ENCODE data around the gene THSD4. TPM values are rescaled to one million over a fixed set of nuclear protein-coding genes. Genes with fewer than 3 reads are reported as not detected.

The THSD4 gene
- total and polyA plus RNA-seq, 2 of the 4 experiments (the other 2 are of a cell fraction): 25.5 to 31.1 TPM

DNA sequence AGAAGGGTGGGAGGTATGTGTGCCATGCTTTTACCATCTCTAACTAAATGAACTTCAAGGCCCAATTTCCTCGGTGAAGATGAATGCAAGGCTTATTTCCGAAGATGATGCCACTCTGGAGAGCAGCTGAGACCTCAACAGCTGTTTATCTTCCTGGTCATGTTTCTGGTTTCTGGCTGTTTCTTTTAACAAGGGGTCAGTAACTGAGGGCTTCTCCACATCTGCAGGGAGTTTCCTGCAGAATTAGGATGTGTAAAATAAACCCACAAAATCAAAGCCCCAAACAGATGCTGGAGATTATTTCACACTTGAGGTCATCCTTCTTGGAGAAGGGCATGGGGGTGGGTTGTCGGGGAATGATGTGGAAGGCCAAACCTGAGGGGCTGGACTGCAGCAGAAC is 220.3 kb downstream of the THSD4 start:
- Histone ChIP-seq H2AFZ (replicated peaks; ENCODE audit: low read length, poor library complexity) (no peak overlapping the region), H4K8ac (ENCODE audit: low read depth in 2 of 2, low read length in 2 of 2) (peak overlapping the region; percentile 67 to 96; a peak in 3 of 4 replicates), H3K18ac (ENCODE audit: low read depth, low read length) (peak overlapping the region; percentile 92), H3K9me3 (ENCODE audit: control insufficient read depth, insufficient read depth, low read length) (no peaks in the 10 kb centered on the region), H3K36me3 (ENCODE audit: control insufficient read depth, insufficient read depth, low read length) (peaks cover 15% of the 10 kb centered on the region), H2BK20ac (ENCODE audit: low read depth, low read length) (peak overlapping the region; percentile 99), H3K56ac (ENCODE audit: extremely low read depth, insufficient read depth, low read length) (peak overlapping the region; percentile 52; the same call in 1 of the 2 replicates), H2BK120ac (ENCODE audit: low read depth, low read length) (peak overlapping the region; percentile 100), H3K9me1 (ENCODE audit: insufficient read depth, low read length) (peaks cover 43% of the 10 kb centered on the region), H2BK5ac (ENCODE audit: low read depth, low read length, poor library complexity, severe bottlenecking) (peak overlapping the region; percentile 100), H2AK5ac (ENCODE audit: low read depth, low read length) (peak overlapping the region; percentile 95), H3K4me2 (ENCODE audit: low read depth, low read length) (no peak overlapping the region), H3K4me1 (ENCODE audit: control insufficient read depth, insufficient read depth, low read length) (peaks cover 52% of the 10 kb centered on the region), H3K23ac (ENCODE audit: low read depth, low read length) (peak overlapping the region; percentile 80), H3K4me3 (ENCODE audit: insufficient read depth, low read depth, low read length) (no peak overlapping the region), H3K27ac (ENCODE audit: insufficient read depth, low read length) (peak overlapping the region; percentile 80; the same call in 1 of the 2 replicates), H2AK9ac (replicated peaks; ENCODE audit: low read depth, low read length, poor library complexity) (no peak overlapping the region), H3K9ac (ENCODE audit: low read depth, low read length) (peak overlapping the region; percentile 46), H4K5ac (ENCODE audit: low read depth, low read length) (peak overlapping the region; percentile 79), H3K27me3 (ENCODE audit: control insufficient read depth, insufficient read depth, low read length) (no peaks in the 10 kb centered on the region), H2BK15ac (ENCODE audit: low read depth, low read length) (peak overlapping the region; percentile 92), H3K14ac (replicated peaks; ENCODE audit: low read depth, low read length) (peak overlapping the region; percentile 85), H4K91ac (ENCODE audit: insufficient read depth, low read depth, low read length) (peak overlapping the region; percentile 69), H3K4ac (ENCODE audit: low read depth, low read length) (peak overlapping the region; percentile 97), H3K79me1 (ENCODE audit: low read depth in 1 of 2, low read length in 2 of 2) (peaks cover 18 to 47% of the 10 kb centered on the region in 2 experiments), H4K20me1 (ENCODE audit: insufficient read depth, low read length) (no peaks in the 10 kb centered on the region)
- intact Hi-C loops (cut with micrococcal nuclease) (no loop called here), in situ Hi-C loops (cut with MboI; ENCODE audit: low sequenced_read_pairs) (no loop called here), dilution Hi-C loops (cut with HindIII; ENCODE audit: low sequenced_read_pairs, unreplicated experiment) (no loop called here)
- ATAC-seq (ENCODE audit: low read depth) (no peak), DNase-seq (peak; percentile 73)
- CTCF ChIA-PET: interaction anchor here (0.6 kb wide), 1 partner anchor 15 kb away, joined by 3 read pairs; no protein-coding TSS in a partner anchor
- no TSS peak for BruUV-seq (replicated peaks)
- no CpG with 5 or more reads among the region's 3 CpGs for WGBS, 2 experiments (ENCODE audit: extremely low coverage in 2 of 2, insufficient read length in 1 of 2)
- POLR2A ChIA-PET (ENCODE audit: unreplicated experiment): no interaction called here
- TF ChIP-seq FOS (IDR thresholded peaks at IDR 0.05; ENCODE audit: low read depth, low read length): no peak
- TF ChIP-seq RFX5 (IDR thresholded peaks at IDR 0.05; ENCODE audit: low read depth, low read length): no peak
- TF ChIP-seq MAZ (IDR thresholded peaks at IDR 0.05; ENCODE audit: borderline replicate concordance, low read depth, low read length): no peak
- TF ChIP-seq POLR2A (IDR thresholded peaks at IDR 0.05; ENCODE audit: low read depth, low read length): no peak
- TF ChIP-seq, protein P1, sequence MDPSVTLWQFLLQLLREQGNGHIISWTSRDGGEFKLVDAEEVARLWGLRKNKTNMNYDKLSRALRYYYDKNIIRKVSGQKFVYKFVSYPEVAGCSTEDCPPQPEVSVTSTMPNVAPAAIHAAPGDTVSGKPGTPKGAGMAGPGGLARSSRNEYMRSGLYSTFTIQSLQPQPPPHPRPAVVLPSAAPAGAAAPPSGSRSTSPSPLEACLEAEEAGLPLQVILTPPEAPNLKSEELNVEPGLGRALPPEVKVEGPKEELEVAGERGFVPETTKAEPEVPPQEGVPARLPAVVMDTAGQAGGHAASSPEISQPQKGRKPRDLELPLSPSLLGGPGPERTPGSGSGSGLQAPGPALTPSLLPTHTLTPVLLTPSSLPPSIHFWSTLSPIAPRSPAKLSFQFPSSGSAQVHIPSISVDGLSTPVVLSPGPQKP (IDR thresholded peaks at IDR 0.05; ENCODE audit: borderline replicate concordance, low read depth, low read length): no peak
- TF ChIP-seq, protein P2, sequence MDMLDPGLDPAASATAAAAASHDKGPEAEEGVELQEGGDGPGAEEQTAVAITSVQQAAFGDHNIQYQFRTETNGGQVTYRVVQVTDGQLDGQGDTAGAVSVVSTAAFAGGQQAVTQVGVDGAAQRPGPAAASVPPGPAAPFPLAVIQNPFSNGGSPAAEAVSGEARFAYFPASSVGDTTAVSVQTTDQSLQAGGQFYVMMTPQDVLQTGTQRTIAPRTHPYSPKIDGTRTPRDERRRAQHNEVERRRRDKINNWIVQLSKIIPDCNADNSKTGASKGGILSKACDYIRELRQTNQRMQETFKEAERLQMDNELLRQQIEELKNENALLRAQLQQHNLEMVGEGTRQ (IDR thresholded peaks at IDR 0.05; ENCODE audit: low read depth, low read length): no peak
- no peak for TF ChIP-seq RAD21 (IDR thresholded peaks at IDR 0.05; ENCODE audit: low read length)
- TF ChIP-seq NFE2L2 (IDR thresholded peaks at IDR 0.05; ENCODE audit: low read depth, low read length): no peak
- no peak for TF ChIP-seq SMC3 (IDR thresholded peaks at IDR 0.05; ENCODE audit: low read depth, low read length)
- no peak for TF ChIP-seq MAFK (IDR thresholded peaks at IDR 0.05; ENCODE audit: low read depth, low read length)
- TF ChIP-seq, protein P3, sequence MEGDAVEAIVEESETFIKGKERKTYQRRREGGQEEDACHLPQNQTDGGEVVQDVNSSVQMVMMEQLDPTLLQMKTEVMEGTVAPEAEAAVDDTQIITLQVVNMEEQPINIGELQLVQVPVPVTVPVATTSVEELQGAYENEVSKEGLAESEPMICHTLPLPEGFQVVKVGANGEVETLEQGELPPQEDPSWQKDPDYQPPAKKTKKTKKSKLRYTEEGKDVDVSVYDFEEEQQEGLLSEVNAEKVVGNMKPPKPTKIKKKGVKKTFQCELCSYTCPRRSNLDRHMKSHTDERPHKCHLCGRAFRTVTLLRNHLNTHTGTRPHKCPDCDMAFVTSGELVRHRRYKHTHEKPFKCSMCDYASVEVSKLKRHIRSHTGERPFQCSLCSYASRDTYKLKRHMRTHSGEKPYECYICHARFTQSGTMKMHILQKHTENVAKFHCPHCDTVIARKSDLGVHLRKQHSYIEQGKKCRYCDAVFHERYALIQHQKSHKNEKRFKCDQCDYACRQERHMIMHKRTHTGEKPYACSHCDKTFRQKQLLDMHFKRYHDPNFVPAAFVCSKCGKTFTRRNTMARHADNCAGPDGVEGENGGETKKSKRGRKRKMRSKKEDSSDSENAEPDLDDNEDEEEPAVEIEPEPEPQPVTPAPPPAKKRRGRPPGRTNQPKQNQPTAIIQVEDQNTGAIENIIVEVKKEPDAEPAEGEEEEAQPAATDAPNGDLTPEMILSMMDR (conservative IDR thresholded peaks at IDR 0.05; ENCODE audit: low read depth, low read length): no peak
- no peak for TF ChIP-seq MXI1 (IDR thresholded peaks at IDR 0.05; ENCODE audit: borderline replicate concordance, low read depth, low read length)
- TF ChIP-seq BHLHE40 (IDR thresholded peaks at IDR 0.05; ENCODE audit: low read depth, low read length): no peak
- no peak for TF ChIP-seq CHD1 (IDR thresholded peaks at IDR 0.05; ENCODE audit: low read depth, low read length)
- no peak for TF ChIP-seq RCOR1 (IDR thresholded peaks at IDR 0.05; ENCODE audit: insufficient replicate concordance, low read length)
- TF ChIP-seq CEBPB (IDR thresholded peaks at IDR 0.05; ENCODE audit: low read depth, low read length): no peak

Measured in IMR-90 (cell line).